Raji (cell line): ENCODE results near the gene FANCC.

Experiments
- POLR2A ChIP-seq: IDR thresholded peaks from 2 replicates; pipeline ENCODE4 v1.6.1; 2011; ENCODE audit warnings: low read depth, low read length, control low read depth; ENCODE audit not compliant: insufficient read depth

FANCC gene

GRCh38 chr9:95317119-95317892, at the start of gene FANCC:
Gene FANCC (minus strand): TSS chr9:95317709. CDS start chr9:95249291, 68,418 bp downstream.
- peak; percentile 72 for TF ChIP-seq POLR2A

GRCh38 chr9:95366731-95367325, 49.3 kb upstream of the FANCC start:
- no peak for TF ChIP-seq POLR2A

- TF ChIP-seq POLR2A = no peak
Observed at GRCh38 chr9:95365766-95366165, 48.3 kb upstream of the FANCC start.

- no peak for TF ChIP-seq POLR2A
Observed at GRCh38 chr9:95363051-95363841, 45.7 kb upstream of the FANCC start.

GRCh38 chr9:95360866-95361265, 43.4 kb upstream of the FANCC start:
- TF ChIP-seq POLR2A = no peak

GRCh38 chr9:95357316-95357715, 39.8 kb upstream of the FANCC start:
- no peak for TF ChIP-seq POLR2A

- TF ChIP-seq POLR2A = no peak
Observed at GRCh38 chr9:95355500-95355899, 38.0 kb upstream of the FANCC start.

GRCh38 chr9:95351051-95351450, 33.5 kb upstream of the FANCC start:
- no peak for TF ChIP-seq POLR2A

- no peak for TF ChIP-seq POLR2A
Observed at GRCh38 chr9:95350266-95350665, 32.8 kb upstream of the FANCC start.

- TF ChIP-seq POLR2A = no peak
Observed at GRCh38 chr9:95349091-95350038, 31.9 kb upstream of the FANCC start.

GRCh38 chr9:95346021-95346420, 28.5 kb upstream of the FANCC start:
- TF ChIP-seq POLR2A = no peak

- TF ChIP-seq POLR2A = no peak
Observed at GRCh38 chr9:95344735-95345325, 27.3 kb upstream of the FANCC start.

- TF ChIP-seq POLR2A = no peak
Observed at GRCh38 chr9:95343725-95344287, 26.3 kb upstream of the FANCC start.

- TF ChIP-seq POLR2A = no peak
Observed at GRCh38 chr9:95342571-95342970, 25.1 kb upstream of the FANCC start.

- TF ChIP-seq POLR2A = no peak
Observed at GRCh38 chr9:95341293-95341962, 23.9 kb upstream of the FANCC start.
